ENCODE data around the gene ADARB2. TPM values are rescaled to one million over a fixed set of nuclear protein-coding genes. Genes with fewer than 3 reads are reported as not detected.

Gene ADARB2
- total and polyA plus RNA-seq, 2 experiments from 2014 or later: 2.0 to 5.0 TPM

- Histone ChIP-seq H3K9me2 (ENCODE audit: insufficient read depth) (no peaks in the 10 kb centered on the region), H3K36me3 (ENCODE audit: insufficient read depth) (no peaks in the 10 kb centered on the region; the same call in 1 of the 2 replicates), H3F3A (replicated peaks; ENCODE audit: low read depth) (peaks cover 8% of the 10 kb centered on the region), H3K4me2 (no peak overlapping the region), H2AFZ (no peak overlapping the region), H3K4me3 (no peak overlapping the region), H3K4me1 (ENCODE audit: insufficient read depth) (no peaks in the 10 kb centered on the region), H4K20me1 (replicated peaks; ENCODE audit: insufficient read depth) (no peaks in the 10 kb centered on the region), H3K27ac (ENCODE audit: low read depth) (no peak overlapping the region), H3K27me3 (ENCODE audit: insufficient read depth) (no peaks in the 10 kb centered on the region), H3K79me2 (replicated peaks; ENCODE audit: insufficient read depth) (no peaks in the 10 kb centered on the region)
- TF ChIP-seq ZNF331 (CRISPR knock-in tag; IDR thresholded peaks at IDR 0.05; ENCODE audit: low read depth) (no peak), STAT1 (IDR thresholded peaks at IDR 0.05; ENCODE audit: unreplicated experiment) (no peak)
- TF ChIP-seq, protein P1, sequence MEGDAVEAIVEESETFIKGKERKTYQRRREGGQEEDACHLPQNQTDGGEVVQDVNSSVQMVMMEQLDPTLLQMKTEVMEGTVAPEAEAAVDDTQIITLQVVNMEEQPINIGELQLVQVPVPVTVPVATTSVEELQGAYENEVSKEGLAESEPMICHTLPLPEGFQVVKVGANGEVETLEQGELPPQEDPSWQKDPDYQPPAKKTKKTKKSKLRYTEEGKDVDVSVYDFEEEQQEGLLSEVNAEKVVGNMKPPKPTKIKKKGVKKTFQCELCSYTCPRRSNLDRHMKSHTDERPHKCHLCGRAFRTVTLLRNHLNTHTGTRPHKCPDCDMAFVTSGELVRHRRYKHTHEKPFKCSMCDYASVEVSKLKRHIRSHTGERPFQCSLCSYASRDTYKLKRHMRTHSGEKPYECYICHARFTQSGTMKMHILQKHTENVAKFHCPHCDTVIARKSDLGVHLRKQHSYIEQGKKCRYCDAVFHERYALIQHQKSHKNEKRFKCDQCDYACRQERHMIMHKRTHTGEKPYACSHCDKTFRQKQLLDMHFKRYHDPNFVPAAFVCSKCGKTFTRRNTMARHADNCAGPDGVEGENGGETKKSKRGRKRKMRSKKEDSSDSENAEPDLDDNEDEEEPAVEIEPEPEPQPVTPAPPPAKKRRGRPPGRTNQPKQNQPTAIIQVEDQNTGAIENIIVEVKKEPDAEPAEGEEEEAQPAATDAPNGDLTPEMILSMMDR (conservative IDR thresholded peaks at IDR 0.05; ENCODE audit: low read depth in 2 of 2): no peak
- H3K27ac Mint-ChIP-seq: no peak overlapping the region
- peaks cover 11% of the 10 kb centered on the region; the same call in 2 of the 3 replicates for H3K4me1 Mint-ChIP-seq
- peaks cover 18% of the 10 kb centered on the region for H3K9me3 Mint-ChIP-seq
- no peak for DNase-seq (ENCODE audit: low spot score)
- H3K27me3 Mint-ChIP-seq (ENCODE audit: insufficient read depth, low read depth, poor library complexity): peaks cover 10% of the 10 kb centered on the region
- peaks cover 29% of the 10 kb centered on the region for H3K36me3 Mint-ChIP-seq (ENCODE audit: low read depth)
- ATAC-seq: no peak
- no peak overlapping the region for H3K4me3 Mint-ChIP-seq
Observed at GRCh38 chr10:1230592-1231275, 506.6 kb downstream of the ADARB2 start.

GRCh38 chr10:1230138-1230537, 507.2 kb downstream of the ADARB2 start:
- Mint-ChIP-seq H3K27me3 (ENCODE audit: insufficient read depth, low read depth, poor library complexity) (peaks cover 10% of the 10 kb centered on the region), H3K4me1 (peaks cover 11% of the 10 kb centered on the region; the same call in 2 of the 3 replicates), H3K9me3 (peaks cover 22% of the 10 kb centered on the region), H3K27ac (no peak overlapping the region), H3K4me3 (no peak overlapping the region), H3K36me3 (ENCODE audit: low read depth) (peaks cover 29% of the 10 kb centered on the region)
- H3K4me3 ChIP-seq: no peak overlapping the region
- H3K79me2 ChIP-seq (replicated peaks; ENCODE audit: insufficient read depth): no peaks in the 10 kb centered on the region
- H4K20me1 ChIP-seq (replicated peaks; ENCODE audit: insufficient read depth): no peaks in the 10 kb centered on the region
- no peaks in the 10 kb centered on the region for H3K9me2 ChIP-seq (ENCODE audit: insufficient read depth)
- DNase-seq (ENCODE audit: low spot score) (no peak), ATAC-seq (no peak)
- H2AFZ ChIP-seq: no peak overlapping the region
- no peaks in the 10 kb centered on the region for H3K4me1 ChIP-seq (ENCODE audit: insufficient read depth)
- no peak overlapping the region for H3K4me2 ChIP-seq
- no peaks in the 10 kb centered on the region for H3K27me3 ChIP-seq (ENCODE audit: insufficient read depth)
- H3K27ac ChIP-seq (ENCODE audit: low read depth): no peak overlapping the region
- peaks cover 8% of the 10 kb centered on the region for H3F3A ChIP-seq (replicated peaks; ENCODE audit: low read depth)
- no peaks in the 10 kb centered on the region; the same call in 1 of the 2 replicates for H3K36me3 ChIP-seq (ENCODE audit: insufficient read depth)
- TF ChIP-seq, protein P2, sequence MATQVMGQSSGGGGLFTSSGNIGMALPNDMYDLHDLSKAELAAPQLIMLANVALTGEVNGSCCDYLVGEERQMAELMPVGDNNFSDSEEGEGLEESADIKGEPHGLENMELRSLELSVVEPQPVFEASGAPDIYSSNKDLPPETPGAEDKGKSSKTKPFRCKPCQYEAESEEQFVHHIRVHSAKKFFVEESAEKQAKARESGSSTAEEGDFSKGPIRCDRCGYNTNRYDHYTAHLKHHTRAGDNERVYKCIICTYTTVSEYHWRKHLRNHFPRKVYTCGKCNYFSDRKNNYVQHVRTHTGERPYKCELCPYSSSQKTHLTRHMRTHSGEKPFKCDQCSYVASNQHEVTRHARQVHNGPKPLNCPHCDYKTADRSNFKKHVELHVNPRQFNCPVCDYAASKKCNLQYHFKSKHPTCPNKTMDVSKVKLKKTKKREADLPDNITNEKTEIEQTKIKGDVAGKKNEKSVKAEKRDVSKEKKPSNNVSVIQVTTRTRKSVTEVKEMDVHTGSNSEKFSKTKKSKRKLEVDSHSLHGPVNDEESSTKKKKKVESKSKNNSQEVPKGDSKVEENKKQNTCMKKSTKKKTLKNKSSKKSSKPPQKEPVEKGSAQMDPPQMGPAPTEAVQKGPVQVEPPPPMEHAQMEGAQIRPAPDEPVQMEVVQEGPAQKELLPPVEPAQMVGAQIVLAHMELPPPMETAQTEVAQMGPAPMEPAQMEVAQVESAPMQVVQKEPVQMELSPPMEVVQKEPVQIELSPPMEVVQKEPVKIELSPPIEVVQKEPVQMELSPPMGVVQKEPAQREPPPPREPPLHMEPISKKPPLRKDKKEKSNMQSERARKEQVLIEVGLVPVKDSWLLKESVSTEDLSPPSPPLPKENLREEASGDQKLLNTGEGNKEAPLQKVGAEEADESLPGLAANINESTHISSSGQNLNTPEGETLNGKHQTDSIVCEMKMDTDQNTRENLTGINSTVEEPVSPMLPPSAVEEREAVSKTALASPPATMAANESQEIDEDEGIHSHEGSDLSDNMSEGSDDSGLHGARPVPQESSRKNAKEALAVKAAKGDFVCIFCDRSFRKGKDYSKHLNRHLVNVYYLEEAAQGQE (IDR thresholded peaks at IDR 0.05; ENCODE audit: unreplicated experiment): no peak
- no peak for TF ChIP-seq EZH2phosphoT487 (IDR thresholded peaks at IDR 0.05; ENCODE audit: unreplicated experiment)
- no peak for TF ChIP-seq EZH2 (IDR thresholded peaks at IDR 0.05; ENCODE audit: low read depth, unreplicated experiment)
- TF ChIP-seq, protein P3, sequence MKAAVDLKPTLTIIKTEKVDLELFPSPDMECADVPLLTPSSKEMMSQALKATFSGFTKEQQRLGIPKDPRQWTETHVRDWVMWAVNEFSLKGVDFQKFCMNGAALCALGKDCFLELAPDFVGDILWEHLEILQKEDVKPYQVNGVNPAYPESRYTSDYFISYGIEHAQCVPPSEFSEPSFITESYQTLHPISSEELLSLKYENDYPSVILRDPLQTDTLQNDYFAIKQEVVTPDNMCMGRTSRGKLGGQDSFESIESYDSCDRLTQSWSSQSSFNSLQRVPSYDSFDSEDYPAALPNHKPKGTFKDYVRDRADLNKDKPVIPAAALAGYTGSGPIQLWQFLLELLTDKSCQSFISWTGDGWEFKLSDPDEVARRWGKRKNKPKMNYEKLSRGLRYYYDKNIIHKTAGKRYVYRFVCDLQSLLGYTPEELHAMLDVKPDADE (IDR thresholded peaks at IDR 0.05): no peak
- TF ChIP-seq JUNB (IDR thresholded peaks at IDR 0.05; ENCODE audit: unreplicated experiment): no peak
- no peak for TF ChIP-seq ZNF114 (CRISPR knock-in tag; IDR thresholded peaks at IDR 0.05)
- no peak for TF ChIP-seq ZNF331 (CRISPR knock-in tag; IDR thresholded peaks at IDR 0.05; ENCODE audit: low read depth)
